ENCODE data around the gene VSTM2L.

Gene VSTM2L

GRCh38 chr20:37878835-37879599 is 23.9 kb upstream of the VSTM2L start:
- TF ChIP-seq MAX (IDR thresholded peaks at IDR 0.05; ENCODE audit: low read depth, low read length) (no peak), POLR2A (IDR thresholded peaks at IDR 0.05; ENCODE audit: extremely low read depth, insufficient read length) (no peak)
- H3K4me3 ChIP-seq (ENCODE audit: low read depth, low read length), result no peak overlapping the region
- DNase-seq (ENCODE audit: low read depth), result no peak

GRCh38 chr20:37879843-37880242 is 23.1 kb upstream of the VSTM2L start:
- H3K4me3 ChIP-seq (ENCODE audit: low read depth, low read length), result no peak overlapping the region
- DNase-seq (ENCODE audit: low read depth), result no peak
- TF ChIP-seq MAX (IDR thresholded peaks at IDR 0.05; ENCODE audit: low read depth, low read length) (no peak), CTCF (IDR thresholded peaks at IDR 0.05; ENCODE audit: low read depth, low read length) (no peak), MYC (IDR thresholded peaks at IDR 0.05; ENCODE audit: low read depth, low read length) (no peak), POLR2A (IDR thresholded peaks at IDR 0.05; ENCODE audit: extremely low read depth, insufficient read length) (no peak)

- TF ChIP-seq CTCF (IDR thresholded peaks at IDR 0.05; ENCODE audit: low read depth, low read length), result no peak
- peak; percentile 42 for DNase-seq (ENCODE audit: low read depth)
- no peak overlapping the region for H3K4me3 ChIP-seq (ENCODE audit: low read depth, low read length)
Observed at GRCh38 chr20:37880726-37881591, 22.0 kb upstream of the VSTM2L start.

- no peak for DNase-seq (ENCODE audit: low read depth)
- no peak for TF ChIP-seq CTCF (IDR thresholded peaks at IDR 0.05; ENCODE audit: low read depth, low read length)
- TF ChIP-seq POLR2A (IDR thresholded peaks at IDR 0.05; ENCODE audit: extremely low read depth, insufficient read length), result no peak
- no peak for TF ChIP-seq MYC (IDR thresholded peaks at IDR 0.05; ENCODE audit: low read depth, low read length)
- TF ChIP-seq MAX (IDR thresholded peaks at IDR 0.05; ENCODE audit: low read depth, low read length), result no peak
- H3K4me3 ChIP-seq (ENCODE audit: low read depth, low read length), result no peak overlapping the region
Observed at GRCh38 chr20:37881601-37882343, 21.2 kb upstream of the VSTM2L start.

GRCh38 chr20:37882961-37883712 is 19.8 kb upstream of the VSTM2L start:
- no peak for DNase-seq (ENCODE audit: low read depth)
- no peak overlapping the region for H3K4me3 ChIP-seq (ENCODE audit: low read depth, low read length)
- TF ChIP-seq MAX (IDR thresholded peaks at IDR 0.05; ENCODE audit: low read depth, low read length) (no peak), POLR2A (IDR thresholded peaks at IDR 0.05; ENCODE audit: extremely low read depth, insufficient read length) (no peak), MYC (IDR thresholded peaks at IDR 0.05; ENCODE audit: low read depth, low read length) (no peak)

GRCh38 chr20:37885042-37885441 is 17.9 kb upstream of the VSTM2L start:
- no peak overlapping the region for H3K4me3 ChIP-seq (ENCODE audit: low read depth, low read length)
- TF ChIP-seq MYC (IDR thresholded peaks at IDR 0.05; ENCODE audit: low read depth, low read length) (no peak), POLR2A (IDR thresholded peaks at IDR 0.05; ENCODE audit: extremely low read depth, insufficient read length) (no peak), MAX (IDR thresholded peaks at IDR 0.05; ENCODE audit: low read depth, low read length) (no peak), CTCF (IDR thresholded peaks at IDR 0.05; ENCODE audit: low read depth, low read length) (no peak)
- no peak for DNase-seq (ENCODE audit: low read depth)
